ENCODE data around the gene RAET1G. TPM values are rescaled to one million over a fixed set of nuclear protein-coding genes. Genes with fewer than 3 reads are reported as not detected.

The RAET1G gene
- total and polyA plus RNA-seq, 2 donors (not counting 3 experiments of a cell fraction or from before 2014, with no cell fraction given): 1.6 to 2.1 TPM

DNA sequence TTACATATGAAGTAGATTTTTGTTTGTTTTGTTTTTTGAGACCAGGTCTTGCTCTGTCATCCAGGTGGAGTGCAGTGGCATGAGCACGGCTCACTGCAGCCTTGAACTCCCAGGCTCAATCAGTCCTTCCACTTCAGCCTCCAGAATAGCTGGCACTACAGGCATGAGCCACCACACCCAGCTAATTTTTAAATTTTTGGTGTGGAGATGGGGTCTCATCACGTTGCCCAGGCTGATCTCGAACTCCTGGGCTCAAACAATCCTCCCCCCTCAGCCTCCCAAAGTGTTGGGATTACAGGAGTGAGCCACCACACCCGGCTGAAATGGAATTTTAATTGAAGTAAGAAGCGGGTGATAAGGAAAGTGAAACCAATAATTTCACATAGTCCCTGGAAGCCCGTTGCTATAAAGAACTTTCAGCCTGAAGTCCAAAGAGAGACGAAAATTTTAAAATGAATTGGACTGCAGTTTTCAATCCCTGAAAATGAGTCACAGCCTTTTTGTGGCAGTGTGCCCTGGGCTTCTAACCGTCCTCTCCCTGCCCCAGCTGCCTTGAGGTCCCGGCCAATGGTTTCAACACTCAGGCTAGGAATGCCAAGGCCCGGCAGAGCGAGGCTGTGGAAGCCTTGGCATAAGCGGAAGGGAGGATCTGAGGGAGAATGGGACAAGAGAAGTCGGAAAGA is 25.8 kb downstream of the RAET1G start:
- dilution Hi-C loops (cut with MboI; ENCODE audit: extremely low pct_ligation_motif_present, low sequenced_read_pairs): no loop called here
- H3K9me1 ChIP-seq (replicated peaks; ENCODE audit: control insufficient read depth, extremely low read depth, insufficient read depth, low read length): no peaks in the 10 kb centered on the region
- FAIRE-seq: no peak
- H3K79me2 ChIP-seq (ENCODE audit: control insufficient read depth, insufficient read depth, low read length): no peaks in the 10 kb centered on the region
- H3K27ac ChIP-seq (ENCODE audit: insufficient read depth, low read depth, low read length): no peak overlapping the region
- CTCF ChIA-PET: interaction anchor here (0.8 to 1.0 kb wide), 2 partner anchors 9 to 31 kb away, joined by 3 read pairs; no protein-coding TSS in a partner anchor
- H3K9ac ChIP-seq (replicated peaks; ENCODE audit: extremely low read depth, insufficient read depth, low read length): no peak overlapping the region
- peak; percentile 11 for DNase-seq (ENCODE audit: low read depth, low spot score)
- H4K20me1 ChIP-seq (replicated peaks; ENCODE audit: control insufficient read depth, extremely low read depth, insufficient read depth, low read length): no peaks in the 10 kb centered on the region
- peaks cover under 1 to 2% of the 10 kb centered on the region in 2 experiments for H3K27me3 ChIP-seq (ENCODE audit: control insufficient read depth in 2 of 2, insufficient read depth in 2 of 2, low read length in 2 of 2)
- no peaks in the 10 kb centered on the region for H3K9me3 ChIP-seq (replicated peaks; ENCODE audit: control insufficient read depth, insufficient read depth, low read length)
- H3K4me2 ChIP-seq (ENCODE audit: insufficient read depth, low read length): no peak overlapping the region
- TF ChIP-seq, protein P1, sequence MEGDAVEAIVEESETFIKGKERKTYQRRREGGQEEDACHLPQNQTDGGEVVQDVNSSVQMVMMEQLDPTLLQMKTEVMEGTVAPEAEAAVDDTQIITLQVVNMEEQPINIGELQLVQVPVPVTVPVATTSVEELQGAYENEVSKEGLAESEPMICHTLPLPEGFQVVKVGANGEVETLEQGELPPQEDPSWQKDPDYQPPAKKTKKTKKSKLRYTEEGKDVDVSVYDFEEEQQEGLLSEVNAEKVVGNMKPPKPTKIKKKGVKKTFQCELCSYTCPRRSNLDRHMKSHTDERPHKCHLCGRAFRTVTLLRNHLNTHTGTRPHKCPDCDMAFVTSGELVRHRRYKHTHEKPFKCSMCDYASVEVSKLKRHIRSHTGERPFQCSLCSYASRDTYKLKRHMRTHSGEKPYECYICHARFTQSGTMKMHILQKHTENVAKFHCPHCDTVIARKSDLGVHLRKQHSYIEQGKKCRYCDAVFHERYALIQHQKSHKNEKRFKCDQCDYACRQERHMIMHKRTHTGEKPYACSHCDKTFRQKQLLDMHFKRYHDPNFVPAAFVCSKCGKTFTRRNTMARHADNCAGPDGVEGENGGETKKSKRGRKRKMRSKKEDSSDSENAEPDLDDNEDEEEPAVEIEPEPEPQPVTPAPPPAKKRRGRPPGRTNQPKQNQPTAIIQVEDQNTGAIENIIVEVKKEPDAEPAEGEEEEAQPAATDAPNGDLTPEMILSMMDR (IDR thresholded peaks at IDR 0.05; ENCODE audit: extremely low read depth in 1 of 2, insufficient read depth in 1 of 2, low read depth in 1 of 2, low read length in 2 of 2): no peak
- TF ChIP-seq POLR2A (IDR thresholded peaks at IDR 0.05; ENCODE audit: low read depth, low read length): no peak
- peak overlapping the region; percentile 8 for H2AFZ ChIP-seq (ENCODE audit: low read depth, low read length)
- BruUV-seq (replicated peaks): no TSS peak
- POLR2A ChIA-PET: no interaction called here
- no peak overlapping the region for H3K4me3 ChIP-seq (replicated peaks in 1 of 3; ENCODE audit: insufficient read depth in 1 of 3, low read depth in 1 of 3, low read length in 3 of 3)
- no peaks in the 10 kb centered on the region for H3K36me3 ChIP-seq (ENCODE audit: control insufficient read depth in 2 of 2, extremely low read depth in 1 of 2, insufficient read depth in 2 of 2, low read length in 2 of 2)
- intact Hi-C loops (cut with micrococcal nuclease): loop anchor here (2.0 kb wide), 1 partner anchor 32 kb away; the partner anchor contains the start of gene LRP11
- peaks cover 17% of the 10 kb centered on the region for H3K4me1 ChIP-seq (ENCODE audit: control insufficient read depth, extremely low read depth, insufficient read depth, low read length)

DNA sequence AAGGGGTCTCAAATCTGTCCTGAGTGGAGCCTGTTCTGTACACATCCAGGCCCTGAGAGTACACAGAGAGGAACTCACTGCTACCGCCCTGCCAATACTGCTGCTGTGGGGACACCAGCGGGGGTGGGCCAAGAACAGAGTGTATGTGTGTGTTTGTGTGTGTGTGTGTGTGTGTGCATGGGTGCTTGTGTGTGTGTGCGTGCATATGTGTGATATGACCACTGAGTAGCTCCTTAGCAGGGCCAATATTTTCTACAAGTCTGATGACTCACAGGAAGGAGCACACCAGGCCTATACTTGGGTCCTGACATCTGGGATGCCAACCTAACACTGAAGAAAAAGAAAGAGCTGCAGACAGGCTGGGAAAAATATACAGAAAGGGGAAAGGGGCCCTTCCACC is 26.4 kb downstream of the RAET1G start:
- no TSS peak for BruUV-seq (replicated peaks)
- no peak overlapping the region for H2AFZ ChIP-seq (ENCODE audit: low read depth, low read length)
- peak; percentile 38 for TF ChIP-seq FOS (IDR thresholded peaks at IDR 0.05; ENCODE audit: borderline replicate concordance, insufficient read depth, low read length)
- no peak for TF ChIP-seq EZH2 (IDR thresholded peaks at IDR 0.05; ENCODE audit: borderline replicate concordance, low read depth, low read length, severe bottlenecking)
- no peak overlapping the region for H3K4me2 ChIP-seq (ENCODE audit: insufficient read depth, low read length)
- peaks cover 0 to 2% of the 10 kb centered on the region in 2 experiments for H3K27me3 ChIP-seq (ENCODE audit: control insufficient read depth in 2 of 2, insufficient read depth in 2 of 2, low read length in 2 of 2)
- no peak overlapping the region for H3K9ac ChIP-seq (replicated peaks; ENCODE audit: extremely low read depth, insufficient read depth, low read length)
- H3K9me3 ChIP-seq (replicated peaks; ENCODE audit: control insufficient read depth, insufficient read depth, low read length): no peaks in the 10 kb centered on the region
- FAIRE-seq (no peak), DNase-seq (ENCODE audit: low read depth, low spot score) (peak; percentile 18)
- intact Hi-C loops (cut with micrococcal nuclease): loop anchor here (2.0 kb wide), 1 partner anchor 32 kb away; the partner anchor contains the start of gene LRP11
- H3K4me3 ChIP-seq (replicated peaks in 1 of 3; ENCODE audit: insufficient read depth in 1 of 3, low read depth in 1 of 3, low read length in 3 of 3): no peak overlapping the region
- H3K36me3 ChIP-seq (ENCODE audit: control insufficient read depth in 2 of 2, extremely low read depth in 1 of 2, insufficient read depth in 2 of 2, low read length in 2 of 2): no peaks in the 10 kb centered on the region
- H3K4me1 ChIP-seq (ENCODE audit: control insufficient read depth, extremely low read depth, insufficient read depth, low read length): peaks cover 17% of the 10 kb centered on the region
- ChIA-PET POLR2A (no interaction called here), CTCF (interaction anchor here (0.8 to 1.0 kb wide), 2 partner anchors 10 to 30 kb away, joined by 3 read pairs; no protein-coding TSS in a partner anchor)
- no peaks in the 10 kb centered on the region for H3K79me2 ChIP-seq (ENCODE audit: control insufficient read depth, insufficient read depth, low read length)
- no peaks in the 10 kb centered on the region for H4K20me1 ChIP-seq (replicated peaks; ENCODE audit: control insufficient read depth, extremely low read depth, insufficient read depth, low read length)
- H3K27ac ChIP-seq (ENCODE audit: insufficient read depth, low read depth, low read length): no peak overlapping the region
- dilution Hi-C loops (cut with MboI; ENCODE audit: extremely low pct_ligation_motif_present, low sequenced_read_pairs): no loop called here
- H3K9me1 ChIP-seq (replicated peaks; ENCODE audit: control insufficient read depth, extremely low read depth, insufficient read depth, low read length): no peaks in the 10 kb centered on the region

Measured in endothelial cell of umbilical vein (primary cell).